ENCODE data around the gene TSR3.

The TSR3 gene

GRCh38 chr16:1308036-1308976 is 43.4 kb downstream of the TSR3 start:
- peak; percentile 46 for DNase-seq (ENCODE audit: low spot score)

GRCh38 chr16:1306334-1306733 is 45.3 kb downstream of the TSR3 start:
- DNase-seq (ENCODE audit: low spot score) = no peak

- DNase-seq (ENCODE audit: low spot score) = no peak
Measured at GRCh38 chr16:1305823-1306222, 45.9 kb downstream of the TSR3 start.

DNA sequence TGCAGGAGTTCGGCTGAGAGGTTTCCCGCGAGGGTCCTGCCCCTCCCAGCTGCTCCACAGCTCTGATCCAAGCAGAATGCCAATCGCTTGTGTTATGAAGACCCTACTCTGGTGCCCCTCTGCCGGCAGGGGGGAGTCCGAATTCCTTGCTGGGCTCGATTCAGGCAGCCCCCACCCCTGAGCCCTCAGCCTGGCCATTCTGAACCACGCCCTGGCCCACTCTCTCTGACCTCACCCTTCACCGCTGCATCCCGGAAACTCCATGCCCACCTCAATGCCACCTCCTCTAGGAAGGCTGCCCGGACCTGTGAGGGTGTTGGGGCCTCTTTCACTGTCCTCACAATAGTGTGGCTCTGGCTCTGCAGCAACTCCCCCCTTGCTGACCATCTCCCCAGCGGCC is 50.1 kb downstream of the TSR3 start:
- no peak for DNase-seq (ENCODE audit: low spot score)

DNA sequence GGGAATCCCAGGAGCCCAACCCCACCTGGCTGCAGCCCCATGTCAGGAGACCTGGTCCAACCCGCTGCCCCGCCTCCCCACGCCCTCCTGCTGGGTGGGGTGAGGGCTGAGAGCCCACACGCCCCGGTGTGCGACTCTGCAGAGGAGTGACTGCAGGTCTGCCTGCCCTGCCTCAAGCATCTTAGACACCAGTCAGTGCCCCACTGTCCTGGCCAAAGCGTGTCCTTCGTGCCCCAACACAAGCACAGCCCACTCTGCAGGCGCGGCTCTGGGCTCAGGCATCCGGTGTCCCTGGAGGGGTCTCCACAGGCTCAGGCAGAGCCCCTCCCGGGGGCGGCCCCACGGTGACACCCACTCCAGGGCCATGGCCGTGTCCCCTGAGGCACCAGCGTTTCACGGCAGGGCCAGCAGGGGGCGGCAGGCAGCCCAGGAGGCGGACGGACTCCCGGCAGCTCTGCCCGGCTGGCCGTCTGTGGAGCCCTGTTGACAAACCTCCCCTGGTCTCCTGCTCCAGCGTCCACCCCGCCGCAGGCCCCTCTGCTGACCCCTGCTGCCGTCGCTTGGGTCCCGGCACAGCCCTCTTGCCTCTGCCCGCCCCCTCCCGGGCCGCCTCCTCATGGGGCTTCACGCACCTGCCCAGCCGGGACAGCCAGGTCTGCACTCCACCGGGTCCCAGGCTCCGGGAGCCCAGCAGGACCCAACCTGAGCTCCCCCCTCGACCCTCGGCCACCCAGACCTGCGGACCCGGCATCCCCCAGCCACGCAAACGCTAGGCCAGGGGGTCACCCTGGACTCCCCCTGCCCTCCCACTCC is 50.8 kb downstream of the TSR3 start:
- peak; percentile 30 for DNase-seq (ENCODE audit: low spot score)

DNA sequence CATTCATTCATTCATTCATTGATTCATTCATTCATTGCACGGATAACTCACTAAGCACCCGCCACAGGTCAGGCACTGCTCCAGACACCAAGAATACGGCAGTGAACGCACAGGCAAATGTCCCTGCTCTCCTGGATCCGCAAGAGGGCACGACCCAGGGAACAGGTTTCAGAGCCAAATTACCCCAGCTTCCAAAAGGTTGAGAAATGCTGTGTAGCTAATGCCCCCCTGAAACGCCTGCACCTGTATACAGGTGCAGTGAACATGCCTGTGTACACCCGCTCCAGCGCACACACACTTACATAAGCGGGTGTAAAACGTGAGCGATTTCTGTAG is 51.8 kb downstream of the TSR3 start:
- no peak for DNase-seq (ENCODE audit: low spot score)
